ENCODE results near the gene LBX2. TPM values are rescaled to one million over a fixed set of nuclear protein-coding genes. Genes with fewer than 3 reads are reported as not detected.
A peak's percentile ranks its signal among the peaks of the same experiment; 100 is the strongest.

The LBX2 gene
- total and polyA plus RNA-seq, 4 donors = 0.63 to 1.9 (median 1.1) TPM

DNA sequence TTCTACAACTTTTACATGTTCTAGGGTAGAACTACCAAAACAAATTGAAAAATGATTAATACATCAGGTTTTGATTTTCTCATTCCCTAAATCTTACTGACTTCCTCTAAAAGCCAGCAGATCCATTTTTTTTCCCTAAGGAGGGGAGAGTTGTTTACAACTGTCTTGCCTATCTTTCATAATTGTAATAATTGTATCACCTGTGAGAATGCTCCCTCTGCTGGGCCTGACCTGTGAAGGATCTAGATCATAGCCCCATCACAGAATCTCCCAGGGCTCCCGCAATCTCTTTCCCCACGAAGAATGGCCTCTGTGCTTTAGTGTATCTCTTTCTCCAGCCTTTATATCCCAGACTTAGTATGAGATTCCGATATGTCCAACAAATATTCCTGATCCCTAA is 45.2 kb upstream of the LBX2 start:
- Histone ChIP-seq H3K36me3 (ENCODE audit: control insufficient read depth in 4 of 4, insufficient read depth in 4 of 4, low read length in 4 of 4) (no peaks in the 10 kb centered on the region), H3K4me3 (no peak overlapping the region), H3K9ac (ENCODE audit: insufficient read depth in 1 of 2, low read length in 2 of 2) (no peak overlapping the region), H3K4me1 (ENCODE audit: control insufficient read depth in 5 of 5, insufficient read depth in 5 of 5, low read length in 5 of 5) (peaks cover 0 to 12% (median 2%) of the 10 kb centered on the region in 5 donors), H3K27ac (ENCODE audit: low read depth in 1 of 2, low read length in 1 of 2) (no peak overlapping the region), H3K27me3 (ENCODE audit: control insufficient read depth in 3 of 3, insufficient read depth in 3 of 3, low read length in 2 of 3) (no peaks in the 10 kb centered on the region), H3K9me3 (ENCODE audit: control insufficient read depth in 4 of 4, insufficient read depth in 3 of 4, low read length in 3 of 4) (no peaks in the 10 kb centered on the region)
- no peak for DNase-seq
- TF ChIP-seq, protein P1, sequence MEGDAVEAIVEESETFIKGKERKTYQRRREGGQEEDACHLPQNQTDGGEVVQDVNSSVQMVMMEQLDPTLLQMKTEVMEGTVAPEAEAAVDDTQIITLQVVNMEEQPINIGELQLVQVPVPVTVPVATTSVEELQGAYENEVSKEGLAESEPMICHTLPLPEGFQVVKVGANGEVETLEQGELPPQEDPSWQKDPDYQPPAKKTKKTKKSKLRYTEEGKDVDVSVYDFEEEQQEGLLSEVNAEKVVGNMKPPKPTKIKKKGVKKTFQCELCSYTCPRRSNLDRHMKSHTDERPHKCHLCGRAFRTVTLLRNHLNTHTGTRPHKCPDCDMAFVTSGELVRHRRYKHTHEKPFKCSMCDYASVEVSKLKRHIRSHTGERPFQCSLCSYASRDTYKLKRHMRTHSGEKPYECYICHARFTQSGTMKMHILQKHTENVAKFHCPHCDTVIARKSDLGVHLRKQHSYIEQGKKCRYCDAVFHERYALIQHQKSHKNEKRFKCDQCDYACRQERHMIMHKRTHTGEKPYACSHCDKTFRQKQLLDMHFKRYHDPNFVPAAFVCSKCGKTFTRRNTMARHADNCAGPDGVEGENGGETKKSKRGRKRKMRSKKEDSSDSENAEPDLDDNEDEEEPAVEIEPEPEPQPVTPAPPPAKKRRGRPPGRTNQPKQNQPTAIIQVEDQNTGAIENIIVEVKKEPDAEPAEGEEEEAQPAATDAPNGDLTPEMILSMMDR (IDR thresholded peaks at IDR 0.05; ENCODE audit: control extremely low read depth, extremely low read depth) = no peak
- WGBS, 2 donors = 93 to 96% methylated on average over 3 of the region's 3 CpGs
- ATAC-seq (ENCODE audit: insufficient read depth, low FRiP score) = no peak

DNA sequence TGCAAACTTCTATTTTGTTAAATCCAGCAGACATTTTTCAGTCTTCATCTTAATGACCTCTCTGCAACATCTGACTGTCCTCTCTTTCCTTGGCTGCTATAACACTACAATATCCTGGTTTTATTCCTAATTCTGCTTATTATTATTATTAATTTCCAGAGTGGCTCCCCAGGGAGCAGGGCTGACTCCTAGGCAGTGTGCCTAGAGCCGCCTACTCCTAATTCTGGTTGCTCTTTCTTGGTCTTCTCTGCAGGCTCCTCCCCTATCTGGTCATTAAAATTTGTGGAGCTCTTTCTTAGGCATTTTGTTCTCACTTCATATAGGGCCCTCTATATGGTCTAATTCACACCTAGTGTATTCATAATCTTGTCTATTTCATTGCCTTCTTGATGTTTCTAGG is 43.6 kb upstream of the LBX2 start:
- no peak overlapping the region for H3K9ac ChIP-seq (ENCODE audit: insufficient read depth in 1 of 2, low read length in 2 of 2)
- no peaks in the 10 kb centered on the region for H3K4me1 ChIP-seq (ENCODE audit: control insufficient read depth in 5 of 5, insufficient read depth in 5 of 5, low read length in 5 of 5)
- no peak overlapping the region for H3K4me3 ChIP-seq
- TF ChIP-seq, protein P1 (IDR thresholded peaks at IDR 0.05; ENCODE audit: control extremely low read depth, extremely low read depth) = no peak
- no peaks in the 10 kb centered on the region for H3K36me3 ChIP-seq (ENCODE audit: control insufficient read depth in 4 of 4, insufficient read depth in 4 of 4, low read length in 4 of 4)
- no peak overlapping the region for H3K27ac ChIP-seq (ENCODE audit: low read depth in 1 of 2, low read length in 1 of 2)
- no peaks in the 10 kb centered on the region for H3K9me3 ChIP-seq (ENCODE audit: control insufficient read depth in 4 of 4, insufficient read depth in 3 of 4, low read length in 3 of 4)
- DNase-seq (no peak), ATAC-seq (ENCODE audit: insufficient read depth, low FRiP score) (no peak)
- WGBS, 2 donors = 90 to 96% methylated on average over 1 of the region's 1 CpG
- no peaks in the 10 kb centered on the region for H3K27me3 ChIP-seq (ENCODE audit: control insufficient read depth in 3 of 3, insufficient read depth in 3 of 3, low read length in 2 of 3)

DNA sequence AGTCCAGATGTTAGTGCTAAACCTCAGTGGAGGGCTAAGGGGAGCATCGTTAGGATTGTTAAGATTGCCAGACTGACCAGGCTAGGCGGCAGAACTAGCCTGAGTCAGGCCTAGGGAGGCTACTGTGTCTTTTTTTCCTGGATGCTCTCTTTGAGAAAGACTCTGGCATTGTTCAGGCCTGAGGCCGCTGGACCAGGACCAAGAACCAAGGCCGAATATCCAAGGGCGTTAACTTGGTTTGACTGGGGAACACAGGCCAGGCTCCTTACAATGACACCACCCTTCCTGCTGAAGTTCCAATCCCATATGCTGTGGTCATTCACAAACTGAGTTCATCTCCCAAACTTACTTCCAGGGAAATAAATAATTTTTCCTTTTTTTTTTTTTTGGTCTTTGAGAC is 40.9 kb upstream of the LBX2 start:
- no peak for DNase-seq
- TF ChIP-seq, protein P1 (IDR thresholded peaks at IDR 0.05; ENCODE audit: control extremely low read depth, extremely low read depth) = no peak
- peak; percentile 25 for ATAC-seq (ENCODE audit: insufficient read depth, low FRiP score)
- Histone ChIP-seq H3K36me3 (ENCODE audit: control insufficient read depth in 4 of 4, insufficient read depth in 4 of 4, low read length in 4 of 4) (no peaks in the 10 kb centered on the region), H3K9ac (ENCODE audit: insufficient read depth in 1 of 2, low read length in 2 of 2) (no peak overlapping the region), H3K27ac (ENCODE audit: low read depth in 1 of 2, low read length in 1 of 2) (peak overlapping the region in 1 of 2 donors; percentile 36), H3K9me3 (ENCODE audit: control insufficient read depth in 4 of 4, insufficient read depth in 3 of 4, low read length in 3 of 4) (no peaks in the 10 kb centered on the region), H3K4me3 (no peak overlapping the region), H3K4me1 (ENCODE audit: control insufficient read depth in 5 of 5, insufficient read depth in 5 of 5, low read length in 5 of 5) (no peaks in the 10 kb centered on the region), H3K27me3 (ENCODE audit: control insufficient read depth in 3 of 3, insufficient read depth in 3 of 3, low read length in 2 of 3) (no peaks in the 10 kb centered on the region)
- 73 to 76% methylated on average over 5 of the region's 5 CpGs for WGBS, 2 donors

DNA sequence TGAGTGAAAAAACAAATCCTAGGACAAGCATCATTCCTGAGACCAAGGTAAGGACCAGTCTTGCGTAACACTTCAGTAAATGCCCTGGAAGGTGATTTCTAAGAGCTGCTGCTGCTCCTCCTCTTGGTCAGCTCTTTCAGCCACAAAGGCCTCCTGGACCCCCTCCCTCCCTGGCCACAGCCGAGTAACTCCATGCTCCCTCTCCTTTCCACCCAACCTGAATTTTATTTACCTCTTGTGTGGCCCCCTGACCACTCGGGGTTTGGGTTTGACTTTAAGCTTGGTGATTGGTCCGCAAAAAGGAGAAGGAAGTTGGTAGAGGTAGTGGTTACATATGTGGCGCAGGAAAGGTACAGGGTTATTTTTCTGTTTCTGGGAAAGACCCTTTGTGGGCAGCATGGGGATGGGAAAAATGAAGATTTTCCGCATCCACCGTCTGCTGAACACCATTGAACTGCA is 39.5 kb upstream of the LBX2 start:
- ATAC-seq (ENCODE audit: insufficient read depth, low FRiP score) = no peak
- Histone ChIP-seq H3K27me3 (ENCODE audit: control insufficient read depth in 3 of 3, insufficient read depth in 3 of 3, low read length in 2 of 3) (no peaks in the 10 kb centered on the region), H3K36me3 (ENCODE audit: control insufficient read depth in 4 of 4, insufficient read depth in 4 of 4, low read length in 4 of 4) (peaks cover 0 to 2% (median 0%) of the 10 kb centered on the region in 4 donors), H3K4me1 (ENCODE audit: control insufficient read depth in 5 of 5, insufficient read depth in 5 of 5, low read length in 5 of 5) (no peaks in the 10 kb centered on the region), H3K9me3 (ENCODE audit: control insufficient read depth in 4 of 4, insufficient read depth in 3 of 4, low read length in 3 of 4) (no peaks in the 10 kb centered on the region), H3K27ac (ENCODE audit: low read depth in 1 of 2, low read length in 1 of 2) (no peak overlapping the region), H3K9ac (ENCODE audit: insufficient read depth in 1 of 2, low read length in 2 of 2) (no peak overlapping the region), H3K4me3 (no peak overlapping the region)
- TF ChIP-seq, protein P1 (IDR thresholded peaks at IDR 0.05; ENCODE audit: control extremely low read depth, extremely low read depth) = no peak
- DNase-seq = no peak
- 34 to 55% methylated on average over 7 of the region's 7 CpGs for WGBS, 2 donors

All from lung (tissue), 12 donors.